ENCODE data around the gene FUT6.
"Not testable (repeated sequence)": the region's sequence is repeated elsewhere in the genome, so short reads cannot be mapped to it uniquely, and the experiment has no call there.

FUT6 gene

DNA sequence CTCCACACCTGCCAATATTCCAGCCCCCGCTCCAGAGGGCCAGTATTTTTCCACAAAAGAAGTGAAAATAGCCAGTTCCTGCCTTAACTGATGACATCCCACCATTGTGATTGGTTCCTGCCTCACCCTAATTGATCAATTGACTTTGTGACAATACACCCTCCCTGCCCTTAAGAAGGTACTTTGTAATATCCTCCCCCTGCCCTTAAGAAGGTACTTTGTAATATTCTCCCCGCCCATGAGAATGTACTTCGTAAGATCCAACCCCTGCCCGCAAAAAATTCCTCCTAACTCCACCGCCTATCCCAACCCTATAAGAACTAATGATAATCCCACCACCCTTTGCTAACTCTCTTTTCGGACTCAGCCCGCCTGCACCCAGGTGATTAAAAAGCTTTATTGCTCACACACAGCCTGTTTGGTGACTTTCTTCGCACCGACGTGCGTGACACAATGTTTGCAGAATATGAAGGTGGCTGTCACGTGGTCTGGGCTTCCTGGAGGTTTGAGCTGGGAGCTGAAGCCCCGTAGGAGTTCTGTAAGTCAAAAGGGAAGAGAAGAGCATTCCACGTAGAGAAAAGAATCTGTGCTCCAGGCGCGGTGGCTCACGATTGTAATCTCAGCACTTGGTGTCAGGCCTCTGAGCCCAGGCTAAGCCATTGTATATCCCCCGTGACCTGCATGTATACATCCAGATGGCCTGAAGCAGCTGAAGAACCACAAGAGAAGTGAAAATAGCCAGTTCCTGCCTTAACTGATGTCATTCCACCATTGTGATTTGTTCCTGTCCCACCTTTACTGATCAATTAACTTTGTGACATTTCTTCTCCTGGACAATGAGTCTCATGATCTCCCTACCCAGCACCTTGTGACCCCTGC is 17.9 kb upstream of the FUT6 start:
- no peak for DNase-seq

DNA sequence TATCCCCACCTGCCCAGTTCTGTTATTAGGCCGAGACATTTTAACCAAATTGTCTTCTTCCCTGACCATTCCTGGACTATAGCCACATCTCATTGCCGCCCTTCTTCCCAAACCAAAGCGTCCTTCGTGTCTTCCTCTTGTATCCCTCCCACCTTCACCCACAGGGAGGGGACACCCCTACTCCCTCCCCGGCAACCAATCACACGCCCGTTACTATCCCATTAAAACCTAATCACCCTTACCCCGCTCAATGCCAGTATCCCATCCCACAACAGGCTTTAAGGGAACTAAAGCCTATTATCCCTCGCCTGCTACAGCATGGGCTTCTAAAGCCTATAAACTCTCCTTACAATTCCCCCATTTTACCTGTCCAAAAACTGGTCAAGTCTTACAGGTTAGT is 15.6 kb upstream of the FUT6 start:
- DNase-seq: not testable (repeated sequence)

DNA sequence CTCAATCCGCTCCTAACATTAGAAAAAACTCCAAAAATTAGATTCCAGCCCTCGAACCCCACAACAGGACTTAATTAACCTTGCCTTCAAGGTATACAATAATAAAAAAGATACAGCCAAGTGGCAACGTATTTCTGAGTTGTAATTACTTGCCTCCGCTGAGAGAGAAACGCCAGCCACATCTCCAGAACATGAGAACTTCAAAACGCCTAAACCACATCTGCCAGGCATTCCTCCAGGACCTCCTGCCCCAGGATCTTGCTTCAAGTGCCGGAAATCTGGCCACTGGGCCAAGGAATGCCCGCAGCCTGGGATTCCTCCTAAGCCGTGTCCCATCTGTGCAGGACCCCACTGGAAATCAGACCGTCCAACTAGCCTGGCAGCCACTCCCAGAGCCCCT is 14.6 kb upstream of the FUT6 start:
- DNase-seq: not testable (repeated sequence)

DNA sequence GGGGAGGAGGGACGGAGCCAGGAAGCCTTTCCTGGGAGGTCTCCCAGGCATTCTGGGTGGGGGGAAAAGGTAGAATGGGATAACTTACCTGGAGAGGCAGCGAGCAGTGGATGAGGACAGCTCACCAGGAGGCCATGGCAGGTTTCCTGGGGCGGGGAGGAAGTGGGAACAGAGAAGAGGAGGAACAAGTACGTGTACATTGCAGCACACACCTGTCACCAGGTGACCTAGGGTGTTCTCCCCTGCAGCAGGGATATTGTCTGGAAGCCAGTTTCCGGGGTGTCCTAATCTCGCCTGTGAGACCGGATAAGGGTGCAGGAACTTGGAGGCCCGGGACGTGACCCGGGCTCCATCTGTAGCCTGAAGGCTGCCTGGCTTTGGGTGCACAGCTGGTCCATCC is 11.8 kb upstream of the FUT6 start, which contains the start of gene FUT3:
FUT3 (minus strand) TSS at position 148 of the 400 bp plus-strand sequence.
- DNase-seq: no peak

DNA sequence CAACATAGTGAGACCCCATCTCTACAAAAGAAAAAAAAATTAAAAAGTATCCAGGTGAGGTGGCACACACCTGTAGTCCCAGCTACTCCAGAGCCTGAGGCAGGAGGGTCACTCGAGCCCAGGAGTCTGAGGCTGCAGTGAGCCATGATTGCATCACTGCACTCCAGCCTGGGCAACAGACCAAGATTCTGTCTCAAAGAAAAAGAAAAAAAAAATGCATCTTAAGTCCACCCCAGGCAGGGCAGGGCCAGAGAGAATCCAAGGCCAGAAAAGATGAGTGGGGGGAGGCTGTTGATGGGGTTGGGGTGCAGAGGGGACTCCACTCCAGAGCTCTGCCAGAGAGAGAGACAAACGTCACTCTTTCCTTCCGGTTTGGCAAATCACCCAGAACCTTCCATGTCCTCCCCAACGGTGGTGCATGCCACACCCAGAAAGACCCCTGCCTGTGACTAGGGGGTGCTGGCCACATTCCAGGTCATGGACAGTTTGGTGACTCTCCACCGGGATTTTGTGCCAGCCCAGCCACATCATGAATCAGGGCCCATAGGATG is 11.3 kb upstream of the FUT6 start:
- DNase-seq: peak in 2 of 58 donors; percentile 15 to 22

DNA sequence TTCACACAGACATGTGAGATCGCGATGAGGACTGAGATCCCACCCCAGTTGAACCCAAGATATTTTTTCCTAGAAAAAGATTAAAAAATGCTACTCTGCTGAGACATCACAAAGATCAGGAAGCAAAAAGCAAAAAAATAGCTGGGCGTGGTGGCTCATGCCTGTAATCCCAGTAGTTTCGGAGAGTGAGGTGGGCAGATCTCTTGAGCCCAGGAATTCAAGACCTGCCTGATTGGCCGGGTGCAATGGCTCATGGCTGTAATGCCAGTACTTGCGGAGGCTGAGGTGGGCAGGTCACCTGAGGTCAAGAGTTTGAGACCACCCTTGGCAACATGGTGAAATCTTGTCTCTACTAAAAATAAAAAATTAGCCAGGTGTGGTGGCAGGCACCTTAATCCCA is 10.7 kb upstream of the FUT6 start:
- DNase-seq: no peak

DNA sequence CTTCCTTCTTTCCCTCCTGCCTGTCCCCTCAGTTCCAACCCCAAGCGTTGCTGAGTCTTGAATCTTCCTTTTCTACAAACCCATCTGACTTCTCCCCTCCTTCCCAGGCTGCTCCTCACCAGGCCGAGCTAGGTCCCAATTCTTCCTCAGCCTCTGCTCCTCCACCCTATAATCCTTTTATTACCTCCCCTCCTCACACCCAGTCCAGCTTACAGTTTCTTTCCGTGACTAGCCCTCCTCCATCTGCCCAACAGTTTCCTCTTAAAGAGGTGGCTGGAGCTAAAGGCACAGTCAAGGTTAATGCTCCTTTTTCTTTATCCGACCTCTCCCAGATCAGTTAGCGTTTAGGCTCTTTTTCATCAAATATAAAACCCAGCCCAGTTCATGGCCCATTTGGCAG is 9.1 kb upstream of the FUT6 start:
- DNase-seq: not testable (repeated sequence)

DNA sequence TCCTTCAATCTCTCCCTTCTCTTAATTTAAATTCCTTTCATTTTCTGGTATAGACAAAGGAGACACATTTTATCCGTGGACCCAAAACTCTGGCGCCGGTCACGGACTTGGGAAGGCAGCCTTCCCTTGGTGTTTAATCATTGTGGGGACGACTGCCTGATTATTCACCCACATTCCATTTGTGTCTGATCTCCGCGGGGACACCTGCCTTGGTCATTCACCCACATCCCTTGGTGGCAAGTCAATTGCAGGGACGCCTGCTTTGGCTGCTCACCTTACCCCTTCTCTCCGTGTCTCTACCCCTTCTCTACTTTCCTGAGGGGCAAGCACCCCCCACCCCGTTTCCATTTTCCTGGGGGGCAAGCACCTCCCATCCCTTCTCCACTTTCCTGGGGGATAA is 8.3 kb upstream of the FUT6 start:
- DNase-seq: not testable (repeated sequence)

DNA sequence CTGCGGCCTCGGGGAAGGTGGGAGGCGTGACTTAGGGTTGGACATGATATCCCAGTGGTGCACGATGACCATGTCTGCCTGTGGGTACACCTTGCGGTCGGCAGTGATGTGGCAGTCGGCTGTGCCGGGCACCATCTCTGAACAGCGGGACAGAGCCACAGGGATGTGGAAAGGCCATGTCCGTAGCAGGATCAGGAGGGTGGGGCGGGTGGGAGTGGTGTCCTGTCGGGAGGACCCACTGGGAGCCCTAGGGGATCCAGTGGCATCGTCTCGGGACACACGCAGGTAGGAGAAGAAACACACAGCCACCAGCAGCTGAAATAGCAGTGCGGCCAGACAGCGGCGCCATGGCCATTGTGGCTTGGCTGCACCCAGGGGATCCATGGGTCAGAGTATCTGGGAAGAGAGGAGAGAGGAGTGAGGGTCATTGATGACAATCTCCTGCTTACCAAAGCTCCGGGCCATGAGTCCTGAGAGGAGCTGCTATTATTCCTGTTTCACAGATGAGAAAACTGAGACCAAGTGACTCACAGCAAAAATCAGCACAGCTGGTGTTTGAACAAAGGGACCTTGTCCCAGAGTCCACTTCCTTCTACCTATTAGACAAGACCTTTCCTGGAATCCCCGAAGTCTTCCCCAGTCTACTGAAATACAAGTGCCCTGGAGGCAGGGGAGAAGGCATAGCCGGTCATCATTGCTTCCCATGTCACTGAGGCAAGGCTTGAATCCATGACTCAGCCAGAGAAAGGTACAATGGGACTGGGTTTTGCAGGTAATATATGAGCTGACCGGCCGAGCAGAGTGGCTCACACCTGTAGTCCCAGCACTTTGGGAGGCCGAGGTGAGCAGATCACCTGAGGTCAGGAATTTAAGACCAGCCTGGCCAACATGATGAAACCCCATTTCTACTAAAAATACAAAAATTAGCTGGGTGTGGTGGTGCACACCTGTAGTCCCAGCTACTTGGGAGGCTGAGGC is 5.2 kb upstream of the FUT6 start:
- DNase-seq: no peak

DNA sequence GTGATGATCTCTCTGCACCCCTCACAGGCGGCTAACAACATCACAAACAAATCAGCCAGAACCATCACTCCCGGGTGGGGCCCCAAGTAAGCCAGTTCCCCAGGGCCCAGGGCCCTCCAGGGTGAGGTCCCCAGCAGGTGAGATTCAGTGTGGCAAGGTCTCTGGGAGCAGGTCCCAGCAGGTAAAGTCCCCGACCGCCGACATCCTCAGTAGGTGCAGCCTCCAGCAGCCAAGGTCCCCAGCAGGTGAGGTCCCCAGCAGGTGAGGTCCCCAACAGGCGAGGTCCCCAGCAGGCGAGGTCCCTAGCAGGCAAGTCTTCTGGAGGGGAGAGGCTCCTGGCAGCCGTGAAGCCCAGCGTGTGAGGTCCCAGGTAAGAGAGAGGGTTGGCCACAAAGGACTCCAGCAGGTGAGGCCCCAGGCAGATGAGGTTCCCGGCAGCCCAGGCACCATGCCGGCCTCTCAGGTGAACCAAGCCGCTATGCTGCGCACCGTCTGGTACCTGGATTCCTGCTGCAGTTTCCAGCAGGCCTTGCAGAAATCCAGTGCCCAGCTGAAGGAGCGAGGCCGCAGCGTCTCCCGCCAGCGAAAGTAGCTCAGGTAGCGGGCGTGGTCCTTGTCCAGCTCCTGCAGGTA is 3.9 kb upstream of the FUT6 start:
- DNase-seq: no peak

DNA sequence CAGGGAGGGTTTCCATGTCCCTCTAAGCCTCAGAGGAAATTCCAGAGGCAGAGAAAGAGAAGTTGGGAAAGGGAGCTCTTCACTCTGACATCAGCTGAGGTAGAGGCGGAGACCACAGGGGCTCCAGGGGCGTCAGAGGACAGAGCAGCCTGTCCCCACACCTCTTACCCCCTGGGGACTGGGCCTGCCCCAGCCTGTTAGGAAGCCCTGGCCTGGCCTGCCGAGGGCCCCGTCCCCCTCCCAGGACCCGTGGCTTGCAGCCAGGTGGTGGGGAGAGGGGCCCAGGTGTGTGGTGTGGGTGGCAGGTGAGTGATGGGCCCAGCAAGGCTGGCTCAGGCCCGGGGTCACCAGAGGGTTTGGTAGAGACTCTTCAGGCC is 2.2 kb upstream of the FUT6 start:
- DNase-seq: not testable (repeated sequence)

DNA sequence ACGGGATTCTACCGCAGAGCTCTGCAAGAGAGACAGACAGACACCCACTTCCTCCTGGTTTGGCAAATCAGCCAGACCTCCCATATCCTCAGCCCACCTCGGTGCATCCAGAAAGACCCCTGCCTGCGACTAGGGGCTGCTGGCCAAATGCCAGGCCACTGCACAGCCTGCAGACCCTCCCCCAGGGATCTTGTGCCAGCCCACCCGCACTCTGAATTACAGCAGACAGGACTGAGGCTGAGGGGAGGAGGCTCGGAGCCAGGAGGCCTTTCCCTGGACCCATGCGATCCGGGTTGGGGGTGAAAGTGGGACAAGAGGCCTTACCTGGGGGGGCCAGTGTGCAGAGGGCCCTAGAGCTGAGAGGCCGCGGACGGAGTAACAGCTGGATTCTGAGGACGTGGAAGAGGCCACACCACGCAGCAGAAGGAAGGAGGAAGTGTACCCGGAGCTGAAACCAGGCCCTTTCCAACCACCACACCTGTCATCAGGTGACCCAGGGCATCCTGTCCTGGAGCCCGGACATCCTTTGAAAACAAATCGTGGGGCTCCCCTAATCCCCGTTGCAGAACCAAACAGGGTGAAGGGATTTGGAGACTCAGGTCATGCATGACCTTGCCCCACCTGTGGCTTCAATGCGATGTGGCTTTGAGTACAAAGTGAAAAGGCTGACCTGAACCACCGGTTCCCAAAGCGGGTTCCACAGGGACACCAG is 993 bp downstream of the FUT6 start:
- DNase-seq: no peak

DNA sequence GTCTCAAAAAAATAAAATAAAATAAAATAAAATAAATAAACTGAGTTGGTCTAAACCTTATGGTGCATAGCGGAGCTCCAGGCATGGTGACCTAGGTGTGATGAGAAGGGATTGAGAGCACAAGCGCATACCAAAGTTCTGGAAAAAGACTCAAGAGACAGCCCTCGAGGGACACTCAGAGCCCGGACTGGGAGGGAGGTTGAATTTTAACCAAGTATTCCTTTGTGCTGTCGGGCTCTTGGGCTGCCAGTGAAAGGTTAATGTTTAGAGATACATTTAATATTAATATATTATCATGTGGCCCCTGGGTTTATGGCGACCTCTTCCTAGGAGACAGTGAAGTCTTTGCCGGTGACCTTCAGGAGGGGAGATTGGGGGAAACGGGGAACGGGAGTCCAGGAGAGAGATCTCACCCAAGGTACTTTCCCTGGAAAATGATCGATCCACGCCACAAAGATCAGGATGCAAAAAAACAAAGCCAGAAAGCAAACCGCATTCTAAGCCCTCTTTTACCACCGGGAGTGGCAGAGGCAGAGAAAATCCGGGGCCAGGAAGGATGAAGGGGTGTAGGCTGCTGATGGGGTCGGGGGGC is 1.6 kb downstream of the FUT6 start:
- no peak for DNase-seq

DNA sequence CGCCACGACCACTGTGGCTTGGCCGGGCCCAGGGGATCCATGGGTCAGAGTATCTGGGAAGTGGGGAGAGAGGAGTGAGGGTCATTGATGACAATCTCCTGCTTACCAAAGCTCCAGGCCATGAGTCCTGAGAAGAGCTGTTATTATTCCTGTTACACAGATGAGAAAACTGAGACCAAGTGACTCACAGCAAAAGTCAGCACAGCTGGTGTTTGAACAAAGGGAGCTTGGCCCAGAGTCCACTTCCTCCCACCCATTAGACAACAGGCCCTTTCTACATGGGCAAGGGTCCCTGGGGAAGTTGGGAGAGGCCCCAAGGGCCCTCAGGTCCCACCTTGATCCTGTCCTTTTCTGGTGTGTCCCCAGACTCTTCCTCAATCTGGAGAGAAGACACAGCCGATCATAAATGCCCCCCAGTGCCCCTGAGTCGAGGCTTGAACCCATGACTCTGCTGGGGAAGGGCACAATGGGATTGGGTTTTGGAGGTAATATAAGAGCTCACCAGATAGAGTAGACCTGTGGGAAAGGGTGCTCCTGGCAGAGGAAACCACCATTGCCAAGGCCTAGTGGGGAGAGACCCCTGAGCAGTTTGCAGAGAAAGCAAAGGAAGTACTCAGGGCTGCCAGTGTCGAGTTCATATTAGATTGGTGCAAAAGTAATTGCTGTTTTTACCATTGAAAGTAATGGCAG is 6.8 kb downstream of the FUT6 start:
- no peak for DNase-seq

DNA sequence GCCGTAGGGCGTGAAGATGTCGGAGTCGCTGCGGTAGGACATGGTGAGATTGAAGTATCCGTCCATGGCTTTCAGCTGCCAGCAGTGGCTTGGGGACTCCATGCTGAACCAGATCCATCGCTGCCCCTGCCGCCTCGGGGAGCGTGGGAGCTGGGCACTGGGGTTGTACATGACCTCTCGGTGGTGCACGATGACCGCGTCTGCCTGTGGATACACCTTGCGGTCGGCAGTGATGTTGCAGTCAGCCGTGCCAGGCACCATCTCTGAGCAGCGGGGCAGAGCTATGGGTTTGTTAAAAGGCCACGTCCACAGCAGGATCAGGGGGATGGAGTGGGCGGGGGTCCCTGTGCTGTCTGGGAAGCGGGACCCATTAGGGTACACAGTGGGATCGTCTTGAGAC is 7.4 kb downstream of the FUT6 start:
- no peak for DNase-seq

DNA sequence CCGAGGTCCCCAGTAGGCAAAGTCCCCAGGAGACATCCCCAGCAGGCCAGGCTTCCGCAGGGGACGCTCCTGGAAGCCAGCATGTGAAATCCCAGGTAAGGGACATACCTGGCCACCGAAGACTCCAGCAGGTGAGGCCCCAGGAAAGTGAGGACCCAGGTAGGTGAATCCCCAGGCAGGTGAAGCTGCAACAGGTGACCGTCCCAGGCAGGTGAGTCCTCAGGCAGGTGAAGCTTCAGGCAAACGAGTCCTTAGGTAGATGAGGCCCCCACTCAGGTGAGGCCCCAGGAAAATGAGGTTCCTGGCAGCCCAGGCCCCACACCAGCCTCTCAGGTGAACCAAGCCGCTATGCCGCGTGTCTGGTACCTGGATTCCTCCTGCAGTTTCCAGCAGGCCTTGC is 8.3 kb downstream of the FUT6 start:
- no peak for DNase-seq

DNA sequence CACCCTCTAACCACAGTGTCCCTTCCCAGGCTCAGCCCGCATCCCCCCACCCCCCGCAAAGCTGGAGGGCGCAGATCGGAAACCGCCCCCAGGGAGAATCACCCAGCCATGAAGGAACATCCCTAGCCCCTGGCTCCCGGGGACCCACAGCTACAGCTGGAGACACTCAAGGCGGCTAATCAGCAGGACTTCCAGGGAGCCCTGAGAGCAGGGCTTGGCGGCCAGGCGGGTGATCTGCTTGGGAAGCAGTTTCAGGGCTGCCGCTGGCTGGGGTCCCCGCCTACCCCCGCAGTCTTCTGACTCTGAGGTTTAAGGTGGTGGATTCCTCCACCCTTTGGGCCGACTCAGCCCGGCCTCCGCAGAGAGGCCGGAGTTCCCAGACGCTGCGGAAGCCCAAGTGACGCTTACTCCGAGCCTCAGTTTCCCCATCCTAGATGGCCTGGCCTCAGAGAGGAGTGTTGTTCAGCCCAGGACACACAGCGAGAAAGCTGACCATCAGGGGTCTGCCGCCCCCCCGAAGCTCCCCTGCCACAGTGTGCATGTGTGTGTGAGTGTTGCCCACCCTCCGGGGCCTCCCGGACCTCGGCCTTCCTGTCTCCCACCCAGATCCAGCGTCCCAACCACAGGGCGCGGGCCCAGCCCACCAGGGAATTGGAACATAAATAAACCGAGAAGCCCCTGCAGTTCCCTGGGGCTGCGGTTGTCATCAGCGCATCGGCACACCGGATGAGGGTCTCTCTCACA is 9.8 kb downstream of the FUT6 start:
- no peak for DNase-seq

DNA sequence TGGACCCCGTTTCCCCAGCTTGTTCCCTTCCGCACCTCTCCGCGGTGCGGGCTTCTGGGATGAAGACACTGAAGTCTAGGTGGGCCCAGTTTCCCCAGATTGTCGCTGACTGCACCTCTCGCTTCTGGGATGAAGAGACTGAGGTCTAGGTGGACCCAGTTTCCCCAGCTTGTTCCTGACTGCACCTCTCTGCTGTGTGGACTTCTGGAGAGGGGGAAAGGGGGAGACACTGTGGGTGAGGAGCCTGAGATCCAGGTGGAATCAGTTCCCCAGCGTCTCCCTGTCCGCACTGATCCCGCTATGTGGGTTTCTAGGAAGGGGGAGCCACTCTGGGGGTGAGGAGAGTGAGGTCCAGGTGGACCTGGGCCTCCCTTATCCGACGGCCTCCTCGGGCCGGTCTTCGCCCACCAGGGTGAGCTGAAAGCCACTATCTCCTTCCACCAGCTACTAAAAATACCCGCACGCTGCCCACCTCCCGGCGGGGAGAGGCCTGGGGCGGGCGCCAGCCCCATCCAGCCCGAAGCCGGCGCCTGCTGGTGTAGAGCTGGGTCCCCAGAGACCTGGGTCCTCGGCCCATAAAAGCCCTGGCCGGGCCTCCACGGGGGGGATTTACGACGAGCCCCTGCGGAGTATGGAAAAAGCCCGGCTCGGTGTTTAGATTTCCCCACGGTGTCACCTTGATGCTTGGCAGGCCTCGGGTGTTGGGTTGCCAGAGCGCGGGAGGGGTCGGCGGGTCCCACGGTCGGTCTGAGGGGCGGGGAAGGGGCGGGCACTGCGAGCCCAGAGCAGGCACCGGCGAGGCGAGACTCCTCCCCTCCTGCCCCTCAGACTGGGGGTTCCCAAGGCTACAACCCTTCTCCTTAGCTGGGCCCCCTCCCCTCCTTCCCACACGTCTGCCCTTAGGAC is 10.6 kb downstream of the FUT6 start:
- no peak for DNase-seq
